ENCODE data around the gene MIGA1. TPM values are rescaled to one million over a fixed set of nuclear protein-coding genes. Genes with fewer than 3 reads are reported as not detected.

Gene MIGA1
- total and polyA plus RNA-seq, 2 donors, result 3.9 to 9.2 TPM

Other genes starting within 250 kb of the MIGA1 start
- gene ZZZ3, start 97.0 kb upstream of the MIGA1 start, total RNA-seq, result 44.6 TPM
- 20.6 TPM for gene ZZZ3, start 97.0 kb upstream of the MIGA1 start, polyA plus RNA-seq
- gene USP33, start 19.8 kb upstream of the MIGA1 start, total RNA-seq, result 45.4 TPM
- 48.8 TPM for gene USP33, start 19.8 kb upstream of the MIGA1 start, polyA plus RNA-seq
- 0.52 TPM for gene NEXN, start 109.0 kb downstream of the MIGA1 start, total RNA-seq
- 11.6 TPM for gene NEXN, start 109.0 kb downstream of the MIGA1 start, polyA plus RNA-seq
- gene FUBP1, start 199.4 kb downstream of the MIGA1 start, total RNA-seq, result 182 TPM
- 110 TPM for gene FUBP1, start 199.4 kb downstream of the MIGA1 start, polyA plus RNA-seq
- gene DNAJB4, start 225.3 kb downstream of the MIGA1 start, total RNA-seq, result 17.8 TPM
- gene DNAJB4, start 225.3 kb downstream of the MIGA1 start, polyA plus RNA-seq, result 16.1 TPM